Skeletal muscle tissue (tissue), 4 donors: ENCODE results near the gene ESYT1. TPM values are rescaled to one million over a fixed set of nuclear protein-coding genes. Genes with fewer than 3 reads are reported as not detected.

Experiments used
- H3K27ac ChIP-seq: one replicate; pipeline ENCODE4 v1.7.0; 2013; ENCODE audit warnings: mild to moderate bottlenecking, low read depth, low read length, inconsistent platforms
- H3K27me3 ChIP-seq, 3 donors: one replicate each; pipeline ENCODE4 v1.7.0; 2013; ENCODE audit warnings: low read length in 3 of 3; ENCODE audit not compliant: control insufficient read depth in 3 of 3, insufficient read depth in 3 of 3
- H3K36me3 ChIP-seq, 3 donors: one replicate each; pipeline ENCODE4 v1.7.0; 2013; ENCODE audit warnings: low read length in 3 of 3; ENCODE audit not compliant: control insufficient read depth in 3 of 3, insufficient read depth in 3 of 3
- H3K4me1 ChIP-seq, 3 donors: one replicate each; pipeline ENCODE4 v1.7.0; 2013; ENCODE audit warnings: low read length in 3 of 3, mild to moderate bottlenecking in 3 of 3; ENCODE audit not compliant: control insufficient read depth in 3 of 3, insufficient read depth in 3 of 3
- H3K4me3 ChIP-seq, 3 donors: one replicate each; pipeline ENCODE4 v1.7.0; 2013; ENCODE audit warnings: low read length in 3 of 3
- H3K9ac ChIP-seq, 3 donors: one replicate each; pipeline ENCODE4 v1.7.0; 2013; ENCODE audit warnings: low read length in 3 of 3, mild to moderate bottlenecking in 3 of 3, moderate library complexity in 2 of 3, low read depth in 1 of 3
- H3K9me3 ChIP-seq, 3 donors: one replicate each; pipeline ENCODE4 v1.7.0; 2013; ENCODE audit warnings: low read length in 3 of 3; ENCODE audit not compliant: control insufficient read depth in 3 of 3
- total RNA-seq: library from RNA; depleted of rRNA; stranded (reverse); fragments of >200 nt; gene quantifications from one replicate; pipeline ENCODE4 v1.2.3, GENCODE V29; 2014
- donor health status: Osteomylitis.

ESYT1 gene
- total RNA-seq, 1 donor from 2014 or later: 149 TPM

DNA sequence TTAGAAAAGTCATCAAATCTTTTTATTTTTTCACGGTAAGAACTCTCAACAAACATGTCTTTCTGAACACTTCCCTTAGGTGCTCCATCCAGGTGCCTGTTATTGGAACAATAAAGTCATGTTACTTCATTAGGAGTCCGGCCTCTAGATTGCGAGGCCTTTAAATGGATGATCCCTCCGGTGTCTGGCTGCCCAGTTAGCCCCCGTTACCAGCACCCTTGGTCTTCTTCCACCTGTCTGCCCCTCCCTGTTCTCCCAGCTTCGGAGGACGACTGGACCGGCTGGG lies 24.3 kb upstream of the ESYT1 start:
- H3K4me1 ChIP-seq: peaks cover 16 to 32% (median 23%) of the 10 kb centered on the region in 3 donors
- no peaks in the 10 kb centered on the region for H3K27me3 ChIP-seq
- H3K27ac ChIP-seq: peak overlapping the region; percentile 87
- peak overlapping the region; percentile 68 to 97 (median 95) for H3K4me3 ChIP-seq
- peak overlapping the region; percentile 82 to 98 (median 96) for H3K9ac ChIP-seq
- H3K9me3 ChIP-seq: no peaks in the 10 kb centered on the region
- peaks cover 10 to 24% (median 20%) of the 10 kb centered on the region in 3 donors for H3K36me3 ChIP-seq

DNA sequence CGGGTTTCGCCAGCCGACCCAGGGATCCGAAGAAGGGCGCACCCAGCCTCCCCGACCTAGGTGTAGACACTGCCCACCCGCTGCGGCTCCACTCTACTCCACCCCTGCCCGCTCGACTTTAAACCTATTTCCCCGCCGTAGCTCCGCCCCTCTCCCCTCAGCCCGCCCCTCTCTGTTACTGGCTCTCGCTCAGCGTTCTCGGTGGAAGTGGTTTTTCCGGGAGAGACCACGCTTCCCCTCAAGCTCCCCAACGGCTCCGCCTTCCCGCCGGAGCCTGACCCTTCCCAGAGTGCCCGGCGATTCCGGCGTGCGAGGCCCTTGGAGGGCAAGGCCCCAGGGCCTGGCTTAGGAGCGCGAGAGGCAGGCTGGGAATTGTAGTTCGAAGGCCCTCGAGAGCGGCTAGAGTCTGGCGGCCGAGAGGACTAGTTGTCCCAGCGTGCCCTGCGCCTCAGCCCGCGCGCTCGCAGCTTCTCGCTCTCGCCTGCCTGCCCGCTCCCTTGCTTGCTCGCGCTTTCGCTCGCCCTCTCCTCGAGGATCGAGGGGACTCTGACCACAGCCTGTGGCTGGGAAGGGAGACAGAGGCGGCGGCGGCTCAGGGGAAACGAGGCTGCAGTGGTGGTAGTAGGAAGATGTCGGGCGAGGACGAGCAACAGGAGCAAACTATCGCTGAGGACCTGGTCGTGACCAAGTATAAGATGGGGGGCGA lies 23.8 kb upstream of the ESYT1 start, which contains the start of gene PA2G4:
PA2G4 (plus strand) TSS at position 451 of the 706 bp plus-strand sequence; CDS start at position 630, 179 bp downstream.
- peaks cover 12 to 27% (median 23%) of the 10 kb centered on the region in 3 donors for H3K36me3 ChIP-seq
- H3K4me3 ChIP-seq: peak within 1 kb of the TSS; percentile 68 to 97 (median 95)
- peak within 1 kb of the TSS; percentile 91 to 98 (median 96) for H3K9ac ChIP-seq
- no peaks in the 10 kb centered on the region for H3K9me3 ChIP-seq
- H3K27me3 ChIP-seq: no peaks in the 10 kb centered on the region
- peak within 1 kb of the TSS; percentile 87 for H3K27ac ChIP-seq
- peaks cover 16 to 32% (median 23%) of the 10 kb centered on the region in 3 donors for H3K4me1 ChIP-seq

DNA sequence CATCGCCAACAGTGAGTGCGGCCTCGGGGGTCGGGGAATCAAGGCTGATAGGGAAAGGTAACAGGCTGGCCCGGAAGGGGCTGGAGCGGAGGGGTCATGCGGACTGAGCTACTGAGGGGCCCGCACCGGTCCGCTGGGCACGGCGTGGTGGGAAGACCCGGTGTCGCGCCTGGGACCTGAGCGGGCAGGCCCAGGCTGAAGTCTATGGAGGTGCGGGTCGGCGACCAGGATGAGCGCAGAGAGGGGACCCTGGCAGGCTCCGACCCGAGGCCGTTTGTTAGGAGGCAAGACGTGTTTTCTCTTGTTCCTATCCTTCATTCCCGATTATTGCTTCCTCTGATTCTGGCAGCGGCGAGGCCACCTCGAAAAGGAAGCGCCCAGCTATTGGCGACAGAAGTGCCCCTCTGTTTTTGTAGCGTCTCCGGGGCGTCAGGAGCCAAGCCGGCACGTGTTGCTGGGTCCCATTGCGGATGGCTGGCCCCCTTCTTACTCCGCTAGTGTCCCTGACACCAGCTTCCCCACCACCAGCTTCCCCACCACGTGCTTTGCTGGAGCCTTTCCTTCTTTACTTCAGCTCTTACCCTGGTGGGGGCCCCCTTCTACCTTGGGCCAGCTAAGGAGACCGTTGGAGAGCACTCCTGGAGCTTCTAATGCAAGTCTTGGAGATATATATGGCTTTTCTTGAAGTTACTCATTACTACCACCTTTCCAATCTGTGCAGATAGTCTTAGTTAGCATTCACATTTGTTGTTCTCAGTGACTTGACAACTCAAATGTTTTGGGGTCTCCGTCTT lies 23.1 kb upstream of the ESYT1 start:
- H3K9me3 ChIP-seq: no peaks in the 10 kb centered on the region
- no peaks in the 10 kb centered on the region for H3K27me3 ChIP-seq
- peaks cover 19 to 35% (median 29%) of the 10 kb centered on the region in 3 donors for H3K36me3 ChIP-seq
- peaks cover 16 to 32% (median 23%) of the 10 kb centered on the region in 3 donors for H3K4me1 ChIP-seq
- H3K4me3 ChIP-seq: peak overlapping the region; percentile 68 to 97 (median 95)
- peak overlapping the region; percentile 91 to 98 (median 96) for H3K9ac ChIP-seq
- peak overlapping the region; percentile 87 for H3K27ac ChIP-seq

DNA sequence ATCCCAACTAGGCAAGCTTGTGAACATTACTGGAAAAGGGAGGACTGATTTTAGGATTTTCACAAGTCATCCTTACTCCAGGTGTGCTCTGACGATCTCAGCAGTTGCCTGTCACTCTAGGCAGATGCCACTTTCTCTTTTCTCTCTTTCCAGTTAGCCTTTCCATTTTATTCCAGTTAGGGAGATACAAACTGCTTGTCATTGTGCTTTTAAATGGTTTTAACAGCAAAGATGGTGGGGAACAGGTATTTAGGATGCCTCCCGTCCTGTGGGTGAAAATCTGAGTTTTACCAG lies 22.5 kb upstream of the ESYT1 start:
- H3K4me1 ChIP-seq: peaks cover 16 to 32% (median 23%) of the 10 kb centered on the region in 3 donors
- peak overlapping the region; percentile 91 to 98 (median 96) for H3K9ac ChIP-seq
- peaks cover 23 to 40% (median 34%) of the 10 kb centered on the region in 3 donors for H3K36me3 ChIP-seq
- H3K27ac ChIP-seq: no peak overlapping the region
- H3K9me3 ChIP-seq: no peaks in the 10 kb centered on the region
- H3K27me3 ChIP-seq: no peaks in the 10 kb centered on the region
- peak overlapping the region; percentile 68 to 97 (median 95) for H3K4me3 ChIP-seq

DNA sequence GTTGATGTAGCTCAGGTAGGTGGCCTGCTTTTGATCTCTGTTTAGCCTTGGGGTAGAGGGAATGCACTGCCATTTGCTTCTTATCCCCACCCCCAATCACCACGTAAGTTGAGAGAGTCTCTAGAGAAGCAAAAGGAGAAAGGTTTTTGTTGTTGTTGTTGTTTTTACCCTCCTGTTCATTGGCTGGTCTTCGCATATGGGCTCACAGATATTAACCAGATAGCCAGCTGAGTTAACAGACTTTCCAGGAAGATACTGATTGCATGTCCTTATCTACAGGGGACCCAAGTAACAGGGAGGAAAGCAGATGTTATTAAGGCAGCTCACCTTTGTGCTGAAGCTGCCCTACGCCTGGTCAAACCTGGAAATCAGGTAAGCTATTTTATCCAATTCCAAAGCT lies 20.8 kb upstream of the ESYT1 start:
- H3K4me1 ChIP-seq: peaks cover 16 to 32% (median 23%) of the 10 kb centered on the region in 3 donors
- no peak overlapping the region for H3K4me3 ChIP-seq
- no peaks in the 10 kb centered on the region for H3K9me3 ChIP-seq
- peaks cover 36 to 52% (median 48%) of the 10 kb centered on the region in 3 donors for H3K36me3 ChIP-seq
- no peaks in the 10 kb centered on the region for H3K27me3 ChIP-seq
- H3K9ac ChIP-seq: no peak overlapping the region
- H3K27ac ChIP-seq: no peak overlapping the region

DNA sequence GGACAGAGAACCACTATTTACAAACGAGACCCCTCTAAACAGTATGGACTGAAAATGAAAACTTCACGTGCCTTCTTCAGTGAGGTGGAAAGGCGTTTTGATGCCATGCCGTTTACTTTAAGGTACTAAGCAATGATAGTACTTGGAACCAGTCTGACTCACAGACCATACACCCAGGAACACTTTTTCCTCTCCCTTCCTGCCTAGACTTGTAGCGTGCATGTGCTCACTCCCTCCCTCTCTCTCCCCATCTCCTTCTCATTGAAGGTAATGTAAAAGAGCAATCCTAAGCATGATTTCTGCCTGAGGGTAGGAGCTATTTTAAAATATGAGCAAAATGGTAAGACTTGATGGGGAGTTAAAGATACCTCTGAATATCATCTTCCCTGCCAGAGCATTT lies 17.5 kb upstream of the ESYT1 start:
- Histone ChIP-seq H3K27ac (no peak overlapping the region), H3K9me3 (no peaks in the 10 kb centered on the region), H3K4me1 (peaks cover 3 to 11% (median 10%) of the 10 kb centered on the region in 3 donors), H3K27me3 (no peaks in the 10 kb centered on the region), H3K4me3 (no peak overlapping the region), H3K36me3 (peaks cover 38 to 71% (median 62%) of the 10 kb centered on the region in 3 donors), H3K9ac (no peak overlapping the region)

DNA sequence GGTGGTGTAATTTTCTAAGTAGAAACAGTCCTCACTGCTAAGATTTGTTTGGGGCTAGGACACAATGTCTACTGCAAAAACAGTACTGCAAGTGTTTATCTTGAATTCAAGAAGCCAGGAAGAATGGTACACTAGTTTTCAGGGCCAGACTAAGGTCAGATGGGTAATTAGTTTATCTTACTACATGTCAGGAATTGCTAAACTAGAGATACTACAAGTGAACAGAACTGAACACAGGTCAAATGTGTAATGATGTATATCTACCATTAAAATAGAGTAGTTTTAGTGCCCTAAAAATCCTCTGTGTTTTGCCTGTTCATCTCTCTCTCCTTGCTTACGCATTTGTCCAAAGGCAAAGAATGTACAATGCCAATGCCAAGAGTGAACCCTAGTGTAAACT lies 14.0 kb upstream of the ESYT1 start:
- H3K36me3 ChIP-seq: peaks cover 28 to 49% (median 43%) of the 10 kb centered on the region in 3 donors
- H3K4me1 ChIP-seq: peaks cover 10 to 18% (median 16%) of the 10 kb centered on the region in 3 donors
- no peak overlapping the region for H3K27ac ChIP-seq
- H3K9me3 ChIP-seq: no peaks in the 10 kb centered on the region
- no peak overlapping the region for H3K9ac ChIP-seq
- H3K4me3 ChIP-seq: no peak overlapping the region
- no peaks in the 10 kb centered on the region for H3K27me3 ChIP-seq

DNA sequence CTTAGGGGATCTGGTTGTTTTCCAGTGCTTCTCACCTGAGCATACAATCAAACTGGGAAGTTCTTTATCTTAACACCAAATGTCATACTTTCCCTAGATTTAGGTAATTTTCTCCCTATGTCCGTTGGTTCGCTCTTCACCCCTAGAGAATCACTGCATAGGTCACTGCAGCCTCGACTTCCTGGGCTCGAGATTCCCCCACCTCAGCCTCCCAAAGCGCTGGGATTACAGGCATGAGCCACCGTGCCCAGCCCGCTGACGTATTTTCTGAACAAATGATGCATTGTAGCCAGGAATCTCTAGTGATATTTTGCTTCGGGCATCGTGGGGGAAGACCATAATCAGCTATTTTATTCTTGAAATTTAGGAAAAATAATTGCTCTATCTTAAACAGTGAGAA lies 12.7 kb upstream of the ESYT1 start:
- peaks cover 20 to 30% (median 29%) of the 10 kb centered on the region in 3 donors for H3K4me1 ChIP-seq
- H3K27me3 ChIP-seq: no peaks in the 10 kb centered on the region
- H3K9me3 ChIP-seq: no peaks in the 10 kb centered on the region
- H3K27ac ChIP-seq: peak overlapping the region; percentile 94
- H3K9ac ChIP-seq: peak overlapping the region; percentile 95 to 97 (median 97)
- H3K4me3 ChIP-seq: peak overlapping the region; percentile 89 to 94 (median 94)
- H3K36me3 ChIP-seq: peaks cover 18 to 36% (median 33%) of the 10 kb centered on the region in 3 donors

DNA sequence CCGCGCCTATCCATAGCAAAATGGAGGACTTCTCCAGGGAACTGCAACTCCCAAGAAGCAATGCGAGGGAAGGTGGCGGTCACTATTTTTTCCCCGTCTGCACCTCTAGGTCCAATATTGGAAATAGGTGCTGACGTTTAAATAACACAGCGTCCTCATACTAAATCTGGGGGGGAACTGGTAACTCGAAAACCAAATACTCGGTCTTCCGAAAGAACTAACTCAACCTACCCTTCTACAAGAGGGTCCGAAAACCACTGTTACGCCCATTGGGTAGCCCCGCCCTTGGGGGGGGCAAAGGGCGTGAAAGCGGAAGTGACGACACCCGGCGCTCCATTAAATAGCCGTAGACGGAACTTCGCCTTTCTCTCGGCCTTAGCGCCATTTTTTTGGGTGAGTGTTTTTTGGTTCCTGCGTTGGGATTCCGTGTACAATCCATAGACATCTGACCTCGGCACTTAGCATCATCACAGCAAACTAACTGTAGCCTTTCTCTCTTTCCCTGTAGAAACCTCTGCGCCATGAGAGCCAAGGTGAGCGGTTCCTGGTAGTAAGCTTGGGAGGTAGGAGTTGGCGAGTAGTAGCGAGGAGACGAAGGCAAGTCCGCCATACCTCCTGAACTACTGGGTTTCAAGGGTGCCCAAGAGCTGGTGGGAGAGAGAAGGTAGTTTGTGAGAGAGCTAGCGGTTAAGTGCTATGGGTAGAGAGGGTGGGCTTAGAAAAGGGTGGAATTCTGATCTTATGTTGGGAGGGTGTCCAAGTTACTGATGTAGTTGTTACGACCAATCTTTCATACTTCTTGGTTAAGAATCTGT lies 11.6 kb upstream of the ESYT1 start, which contains the start of gene RPL41:
RPL41 (plus strand) TSS at position 367 of the 815 bp plus-strand sequence.
- Histone ChIP-seq H3K27ac (peak within 1 kb of the TSS; percentile 94), H3K27me3 (no peaks in the 10 kb centered on the region), H3K36me3 (peaks cover 14 to 34% (median 28%) of the 10 kb centered on the region in 3 donors), H3K4me3 (peak within 1 kb of the TSS; percentile 89 to 94 (median 94)), H3K9me3 (no peaks in the 10 kb centered on the region), H3K9ac (peak within 1 kb of the TSS; percentile 95 to 97 (median 97)), H3K4me1 (peaks cover 32 to 42% (median 40%) of the 10 kb centered on the region in 3 donors)
